Ramos (cell line): ENCODE data around the gene ITPK1.

Experiments used
- in situ Hi-C: fragments of 300-500 bp; cut with MboI; formaldehyde crosslinking; loops from one replicate; pipeline ENCODE4 v1.14.3; 2022; ENCODE audit warnings: low sequenced_read_pairs; ENCODE audit not compliant: unreplicated experiment

The ITPK1 gene

GRCh38 chr14:92917956-92918355, 197.8 kb downstream of the ITPK1 start:
- in situ Hi-C loops: no loop called here

- in situ Hi-C loops: no loop called here
Observed at GRCh38 chr14:92917041-92917940, 198.4 kb downstream of the ITPK1 start.

GRCh38 chr14:92916201-92916600, 199.5 kb downstream of the ITPK1 start:
- in situ Hi-C loops: no loop called here

- in situ Hi-C loops: no loop called here
Observed at GRCh38 chr14:92914087-92914656, 201.6 kb downstream of the ITPK1 start.

- in situ Hi-C loops: no loop called here
Observed at GRCh38 chr14:92907316-92907911, 208.3 kb downstream of the ITPK1 start.

GRCh38 chr14:92906823-92907222, 208.9 kb downstream of the ITPK1 start:
- in situ Hi-C loops: no loop called here

- in situ Hi-C loops: no loop called here
Observed at GRCh38 chr14:92906420-92906819, 209.3 kb downstream of the ITPK1 start.

- in situ Hi-C loops: no loop called here
Observed at GRCh38 chr14:92905667-92906066, 210.1 kb downstream of the ITPK1 start.

- in situ Hi-C loops: no loop called here
Observed at GRCh38 chr14:92903359-92903758, 212.4 kb downstream of the ITPK1 start.

GRCh38 chr14:92902726-92903125, 213.0 kb downstream of the ITPK1 start:
- in situ Hi-C loops: no loop called here

GRCh38 chr14:92902191-92902590, 213.5 kb downstream of the ITPK1 start:
- in situ Hi-C loops: no loop called here

- in situ Hi-C loops: no loop called here
Observed at GRCh38 chr14:92900660-92901059, 215.1 kb downstream of the ITPK1 start.

GRCh38 chr14:92898566-92899131, 217.1 kb downstream of the ITPK1 start:
- in situ Hi-C loops: no loop called here

- in situ Hi-C loops: no loop called here
Observed at GRCh38 chr14:92897922-92898565, 217.7 kb downstream of the ITPK1 start.

- in situ Hi-C loops: no loop called here
Observed at GRCh38 chr14:92895352-92895878, 220.3 kb downstream of the ITPK1 start.

GRCh38 chr14:92892589-92892988, 223.1 kb downstream of the ITPK1 start:
- in situ Hi-C loops: no loop called here

- in situ Hi-C loops: no loop called here
Observed at GRCh38 chr14:92890830-92891588, 224.7 kb downstream of the ITPK1 start.

- in situ Hi-C loops: no loop called here
Observed at GRCh38 chr14:92888896-92889295, 226.8 kb downstream of the ITPK1 start.

- in situ Hi-C loops: no loop called here
Observed at GRCh38 chr14:92887157-92887556, 228.6 kb downstream of the ITPK1 start.
